H9 (cell line): ENCODE results near the gene DCTPP1. TPM values are rescaled to one million over a fixed set of nuclear protein-coding genes. Genes with fewer than 3 reads are reported as not detected.

ENCODE experiments used
- DNase-seq: peaks from one replicate; pipeline ENCODE4 v3.0.0-alpha.2; 2017
- H2AFZ ChIP-seq: one replicate; pipeline ENCODE4 v1.6.1; 2013; ENCODE audit warnings: mild to moderate bottlenecking, low read length, control low read depth, moderate library complexity
- H2AK5ac ChIP-seq: 2 replicates; pipeline ENCODE4 v1.6.1; 2013; ENCODE audit warnings: low read length, control low read depth, mixed read lengths; ENCODE audit not compliant: insufficient read length
- H2BK120ac ChIP-seq: one replicate; pipeline ENCODE4 v1.6.1; 2013; ENCODE audit warnings: low read depth, mild to moderate bottlenecking, low read length, control low read depth, inconsistent platforms; ENCODE audit not compliant: poor library complexity, severe bottlenecking
- H2BK12ac ChIP-seq: 2 replicates; pipeline ENCODE4 v1.6.1; 2013; ENCODE audit warnings: low read length, control low read depth, mixed read lengths, low read depth; ENCODE audit not compliant: insufficient read length
- H2BK15ac ChIP-seq: 2 replicates; pipeline ENCODE4 v1.6.1; 2013; ENCODE audit warnings: low read depth, low read length, control low read depth
- H2BK20ac ChIP-seq: one replicate; pipeline ENCODE4 v1.6.1; 2013; ENCODE audit warnings: low read depth, mild to moderate bottlenecking, low read length, control low read depth, inconsistent platforms; ENCODE audit not compliant: poor library complexity, severe bottlenecking
- H2BK5ac ChIP-seq: 2 replicates; pipeline ENCODE4 v1.6.1; 2013; ENCODE audit warnings: low read length, control low read depth, mixed read lengths; ENCODE audit not compliant: insufficient read length
- H3K14ac ChIP-seq: 2 replicates; pipeline ENCODE4 v1.6.1; 2013; ENCODE audit warnings: low read length, control low read depth; ENCODE audit not compliant: insufficient read depth
- H3K18ac ChIP-seq: 2 replicates; pipeline ENCODE4 v1.6.1; 2013; ENCODE audit warnings: low read depth, mild to moderate bottlenecking, mixed read lengths, low read length, control low read depth; ENCODE audit not compliant: insufficient read length
- H3K23ac ChIP-seq: 2 replicates; pipeline ENCODE4 v1.6.1; 2013; ENCODE audit warnings: low read length, control low read depth, mixed read lengths, low read depth; ENCODE audit not compliant: insufficient read length
- H3K23me2 ChIP-seq: 2 replicates; pipeline ENCODE4 v1.6.1; 2013; ENCODE audit warnings: low read depth, mild to moderate bottlenecking, mixed read lengths, low read length, control low read depth; ENCODE audit not compliant: insufficient read length, poor library complexity, severe bottlenecking
- H3K27ac ChIP-seq: 2 replicates; pipeline ENCODE4 v1.5.1; 2013; ENCODE audit warnings: low read length, control low read depth, mixed read lengths, low read depth; ENCODE audit not compliant: insufficient read length
- H3K27me3 ChIP-seq: 2 replicates; pipeline ENCODE4 v1.6.1; 2013; ENCODE audit warnings: low read length, control low read depth, inconsistent platforms; ENCODE audit not compliant: insufficient read depth
- H3K4ac ChIP-seq: 2 replicates; pipeline ENCODE4 v1.6.1; 2013; ENCODE audit warnings: low read depth, mild to moderate bottlenecking, control low read depth, inconsistent platforms, low read length, moderate library complexity
- H3K4me1 ChIP-seq: 2 replicates; pipeline ENCODE4 v1.6.1; 2013; ENCODE audit warnings: low read length, control low read depth, inconsistent platforms; ENCODE audit not compliant: insufficient read depth
- H3K4me2 ChIP-seq: 2 replicates; pipeline ENCODE4 v1.6.1; 2013; ENCODE audit warnings: low read length, control low read depth, mixed read lengths; ENCODE audit not compliant: insufficient read length, insufficient read depth
- H3K56ac ChIP-seq: 2 replicates; pipeline ENCODE4 v1.6.1; 2013; ENCODE audit warnings: low read depth, mild to moderate bottlenecking, mixed read lengths, low read length, control low read depth; ENCODE audit not compliant: insufficient read length
- H3K79me1 ChIP-seq: 2 replicates; pipeline ENCODE4 v1.6.1; 2013; ENCODE audit warnings: low read depth, mild to moderate bottlenecking, moderate library complexity, low read length, control low read depth, inconsistent platforms; ENCODE audit not compliant: insufficient read depth, poor library complexity, severe bottlenecking
- H3K79me2 ChIP-seq: 2 replicates; pipeline ENCODE4 v1.6.1; 2013; ENCODE audit warnings: low read length, control low read depth, inconsistent platforms; ENCODE audit not compliant: insufficient read depth
- H3K9ac ChIP-seq: 2 replicates; pipeline ENCODE4 v1.6.1; 2013; ENCODE audit warnings: low read length, control low read depth, mixed read lengths; ENCODE audit not compliant: insufficient read length; ENCODE audit errors: extremely low read depth
- H3K9me3 ChIP-seq: one replicate; pipeline ENCODE4 v1.6.1; 2013; ENCODE audit warnings: low read depth, low read length, inconsistent platforms; ENCODE audit not compliant: control insufficient read depth
- H3T11ph ChIP-seq: one replicate; pipeline ENCODE4 v1.6.1; 2013; ENCODE audit warnings: mild to moderate bottlenecking, low read length, control low read depth, inconsistent platforms
- H4K20me1 ChIP-seq: one replicate; pipeline ENCODE4 v1.6.1; 2013; ENCODE audit not compliant: control insufficient read depth, insufficient read length, insufficient read depth
- H4K5ac ChIP-seq: 2 replicates; pipeline ENCODE4 v1.6.1; 2013; ENCODE audit warnings: low read depth, mild to moderate bottlenecking, mixed read lengths, low read length, control low read depth; ENCODE audit not compliant: insufficient read length
- H4K8ac ChIP-seq: replicated peaks from 2 replicates; pipeline ENCODE4 v1.6.1; 2013; ENCODE audit warnings: low read length, control low read depth, mixed read lengths, low read depth; ENCODE audit not compliant: insufficient read length
- H4K91ac ChIP-seq: 2 replicates; pipeline ENCODE4 v1.6.1; 2013; ENCODE audit warnings: low read depth, mild to moderate bottlenecking, moderate library complexity, mixed read lengths, low read length, control low read depth; ENCODE audit not compliant: insufficient read length
- H3K27ac Mint-ChIP-seq, 3 experiments: 2 replicates in 2 of 3; 3 replicates in 1 of 3; pipeline ENCODE4 v1.8.0; 2020 to 2021; ENCODE audit warnings: mixed read lengths in 3 of 3, mild to moderate bottlenecking in 1 of 3, moderate library complexity in 1 of 3
- H3K27me3 Mint-ChIP-seq: 2 replicates; pipeline ENCODE4 v1.8.0; 2021; ENCODE audit warnings: low read depth, mild to moderate bottlenecking, moderate library complexity, mixed read lengths
- H3K36me3 Mint-ChIP-seq, 3 experiments: 2 replicates in 2 of 3; 3 replicates in 1 of 3; pipeline ENCODE4 v1.8.0; 2020 to 2021; ENCODE audit warnings: low read depth in 3 of 3, mixed read lengths in 3 of 3; ENCODE audit not compliant: insufficient read depth in 1 of 3
- H3K4me1 Mint-ChIP-seq, 2 experiments: 2 replicates each; pipeline ENCODE4 v1.8.0; 2020; ENCODE audit warnings: mixed read lengths in 2 of 2
- H3K4me3 Mint-ChIP-seq, 2 experiments: 2 replicates in 1 of 2; 3 replicates in 1 of 2; pipeline ENCODE4 v1.8.0; 2020 to 2021; ENCODE audit warnings: mild to moderate bottlenecking in 2 of 2, mixed read lengths in 2 of 2, moderate library complexity in 1 of 2
- H3K9me3 Mint-ChIP-seq, 2 experiments: 2 replicates in 1 of 2; 3 replicates in 1 of 2; pipeline ENCODE4 v1.8.0; 2020; ENCODE audit warnings: mild to moderate bottlenecking in 2 of 2, mixed read lengths in 2 of 2, moderate library complexity in 1 of 2
- CTCF ChIP-seq: fragments of 200-600 bp; sonication (generic); conservative IDR thresholded peaks from 3 replicates; pipeline ENCODE4 v1.8.0; 2021; ENCODE audit warnings: antibody characterized with exemption, mild to moderate bottlenecking
- WGBS: extraction: QIAGEN DNeasy Blood & Tissue Kit; methylation state at CpG from one replicate; pipeline ENCODE4 v1.1.7; 2013; ENCODE audit warnings: missing lambda C conversion rate, low lambda C conversion rate, mixed read lengths; ENCODE audit not compliant: insufficient read length; ENCODE audit errors: extremely low coverage; 5-methylcytosine and 5-hydroxymethylcytosine counted together
- total RNA-seq: library from RNA; stranded (reverse); gene quantifications from 2 replicates; pipeline ENCODE4 v1.2.1, GENCODE V29; 2021

Gene DCTPP1
- total RNA-seq, 1 experiment from 2014 or later, result 78.3 TPM

GRCh38 chr16:30428055-30428454 is 1.8 kb downstream of the DCTPP1 start:
- H3T11ph ChIP-seq, result no peak overlapping the region
- H3K56ac ChIP-seq, result no peak overlapping the region
- H4K91ac ChIP-seq, result no peak overlapping the region
- H3K4me3 Mint-ChIP-seq, result peak overlapping the region in 1 of 2 experiments; percentile 33; a peak in 4 of 5 replicates
- H2BK120ac ChIP-seq, result no peak overlapping the region
- H3K23ac ChIP-seq, result no peak overlapping the region
- peaks cover 8% of the 10 kb centered on the region for H3K79me1 ChIP-seq
- H2AK5ac ChIP-seq, result no peak overlapping the region
- no peak for DNase-seq
- no peak for TF ChIP-seq CTCF
- no peaks in the 10 kb centered on the region for H4K20me1 ChIP-seq
- no peak overlapping the region for H2BK15ac ChIP-seq
- H3K36me3 Mint-ChIP-seq, result peaks cover 29 to 44% (median 39%) of the 10 kb centered on the region in 3 experiments
- H3K18ac ChIP-seq, result no peak overlapping the region
- no peaks in the 10 kb centered on the region for H3K27me3 ChIP-seq
- H2BK20ac ChIP-seq, result no peak overlapping the region
- no CpG with 5 or more reads among the region's 4 CpGs for WGBS
- H2AFZ ChIP-seq, result no peak overlapping the region
- no peak overlapping the region for H4K5ac ChIP-seq
- no peaks in the 10 kb centered on the region for H3K4me1 ChIP-seq
- no peak overlapping the region for H3K4ac ChIP-seq
- H2BK12ac ChIP-seq, result no peak overlapping the region
- no peaks in the 10 kb centered on the region for H3K9me3 ChIP-seq
- peaks cover 4 to 12% of the 10 kb centered on the region in 2 experiments; a peak in 3 of 4 replicates for H3K4me1 Mint-ChIP-seq
- H3K9ac ChIP-seq, result no peak overlapping the region
- H3K14ac ChIP-seq, result no peak overlapping the region
- peaks cover 4% of the 10 kb centered on the region; the same call in 1 of the 2 replicates for H3K79me2 ChIP-seq
- peaks cover 9% of the 10 kb centered on the region for H3K23me2 ChIP-seq
- H3K27ac Mint-ChIP-seq, result peak overlapping the region in 1 of 3 experiments; percentile 81; a peak in 2 of 7 replicates
- no peaks in the 10 kb centered on the region; a peak in 2 of 5 replicates for H3K9me3 Mint-ChIP-seq
- H3K4me2 ChIP-seq, result no peak overlapping the region
- H2BK5ac ChIP-seq, result no peak overlapping the region
- H4K8ac ChIP-seq, result no peak overlapping the region
- H3K27me3 Mint-ChIP-seq, result peaks cover 9% of the 10 kb centered on the region
- no peak overlapping the region for H3K27ac ChIP-seq
